ENCODE results near the gene FRS3. TPM values are rescaled to one million over a fixed set of nuclear protein-coding genes. Genes with fewer than 3 reads are reported as not detected.
A peak's percentile ranks its signal among the peaks of the same experiment; 100 is the strongest.

Gene FRS3
- total and polyA plus RNA-seq, 9 of the 15 experiments (the other 6 are each of a cell fraction or from before 2014, with no cell fraction given), result 0.03 to 3.7 (median 1.6) TPM

DNA sequence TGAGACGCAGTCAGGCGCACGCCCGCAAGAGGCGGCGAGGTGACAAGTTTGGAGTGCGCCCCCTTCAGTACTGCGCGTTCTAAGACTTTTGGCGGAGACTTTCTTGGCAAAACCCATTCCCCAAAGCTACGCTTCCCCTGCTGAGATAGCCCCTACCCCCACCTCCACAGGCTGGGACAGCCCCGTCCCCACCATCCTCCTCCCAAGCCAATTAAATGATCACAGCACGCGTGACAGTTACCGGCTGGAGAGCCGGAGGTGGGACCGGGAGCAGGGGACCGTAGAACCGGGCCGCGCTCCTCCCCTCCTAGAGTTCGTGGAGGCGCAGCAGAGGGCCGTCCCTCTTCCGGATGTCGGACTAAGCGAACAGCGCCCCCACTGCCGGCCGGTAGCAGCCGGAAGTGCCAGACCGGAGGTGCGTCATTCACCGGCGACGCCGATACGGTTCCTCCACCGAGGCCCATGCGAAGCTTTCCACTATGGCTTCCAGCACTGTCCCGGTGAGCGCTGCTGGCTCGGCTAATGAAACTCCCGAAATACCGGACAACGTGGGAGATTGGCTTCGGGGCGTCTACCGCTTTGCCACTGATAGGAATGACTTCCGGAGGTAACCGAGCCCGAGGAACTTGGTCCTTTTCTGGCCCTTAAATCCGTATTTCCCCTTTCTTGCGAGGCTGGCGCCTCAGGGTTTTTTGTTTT lies 7.7 kb upstream of the FRS3 start, which contains the start of gene TOMM6 (continued):
- TF ChIP-seq ARNT (IDR thresholded peaks at IDR 0.05) (peak; percentile 50 to 75; a peak in 2 of 4 replicates), NFRKB (IDR thresholded peaks at IDR 0.05; ENCODE audit: low read depth) (peak; percentile 99), PHF8 (IDR thresholded peaks at IDR 0.05; ENCODE audit: borderline replicate concordance, low read length) (peak; percentile 95), SUPT5H (IDR thresholded peaks at IDR 0.05) (peak; percentile 96), HIVEP1 (CRISPR knock-in tag; IDR thresholded peaks at IDR 0.05) (no peak), ZBTB7A (IDR thresholded peaks at IDR 0.05; ENCODE audit: borderline replicate concordance, control insufficient read depth, low read depth, low read length) (peak; percentile 67; the same call in 1 of the 2 replicates), ZNF217 (CRISPR knock-in tag; IDR thresholded peaks at IDR 0.05) (no peak), EP400 (IDR thresholded peaks at IDR 0.05) (peak; percentile 97), ZSCAN29 (IDR thresholded peaks at IDR 0.05) (peak; percentile 36), ZNF121 (CRISPR knock-in tag; conservative IDR thresholded peaks at IDR 0.05) (no peak), MIER1 (IDR thresholded peaks at IDR 0.05; ENCODE audit: low read depth) (no peak), NFE2 (IDR thresholded peaks at IDR 0.05; ENCODE audit: low read depth) (no peak), MYBL2 (IDR thresholded peaks at IDR 0.05; ENCODE audit: low read depth) (no peak), MYBL2 (CRISPR knock-in tag; IDR thresholded peaks at IDR 0.05; ENCODE audit: borderline replicate concordance) (no peak)
- TF ChIP-seq, protein P1, sequence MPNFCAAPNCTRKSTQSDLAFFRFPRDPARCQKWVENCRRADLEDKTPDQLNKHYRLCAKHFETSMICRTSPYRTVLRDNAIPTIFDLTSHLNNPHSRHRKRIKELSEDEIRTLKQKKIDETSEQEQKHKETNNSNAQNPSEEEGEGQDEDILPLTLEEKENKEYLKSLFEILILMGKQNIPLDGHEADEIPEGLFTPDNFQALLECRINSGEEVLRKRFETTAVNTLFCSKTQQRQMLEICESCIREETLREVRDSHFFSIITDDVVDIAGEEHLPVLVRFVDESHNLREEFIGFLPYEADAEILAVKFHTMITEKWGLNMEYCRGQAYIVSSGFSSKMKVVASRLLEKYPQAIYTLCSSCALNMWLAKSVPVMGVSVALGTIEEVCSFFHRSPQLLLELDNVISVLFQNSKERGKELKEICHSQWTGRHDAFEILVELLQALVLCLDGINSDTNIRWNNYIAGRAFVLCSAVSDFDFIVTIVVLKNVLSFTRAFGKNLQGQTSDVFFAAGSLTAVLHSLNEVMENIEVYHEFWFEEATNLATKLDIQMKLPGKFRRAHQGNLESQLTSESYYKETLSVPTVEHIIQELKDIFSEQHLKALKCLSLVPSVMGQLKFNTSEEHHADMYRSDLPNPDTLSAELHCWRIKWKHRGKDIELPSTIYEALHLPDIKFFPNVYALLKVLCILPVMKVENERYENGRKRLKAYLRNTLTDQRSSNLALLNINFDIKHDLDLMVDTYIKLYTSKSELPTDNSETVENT (CRISPR knock-in tag; IDR thresholded peaks at IDR 0.05), result peak; percentile 89
- TF ChIP-seq, protein P2, sequence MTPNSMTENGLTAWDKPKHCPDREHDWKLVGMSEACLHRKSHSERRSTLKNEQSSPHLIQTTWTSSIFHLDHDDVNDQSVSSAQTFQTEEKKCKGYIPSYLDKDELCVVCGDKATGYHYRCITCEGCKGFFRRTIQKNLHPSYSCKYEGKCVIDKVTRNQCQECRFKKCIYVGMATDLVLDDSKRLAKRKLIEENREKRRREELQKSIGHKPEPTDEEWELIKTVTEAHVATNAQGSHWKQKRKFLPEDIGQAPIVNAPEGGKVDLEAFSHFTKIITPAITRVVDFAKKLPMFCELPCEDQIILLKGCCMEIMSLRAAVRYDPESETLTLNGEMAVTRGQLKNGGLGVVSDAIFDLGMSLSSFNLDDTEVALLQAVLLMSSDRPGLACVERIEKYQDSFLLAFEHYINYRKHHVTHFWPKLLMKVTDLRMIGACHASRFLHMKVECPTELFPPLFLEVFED (CRISPR knock-in tag; conservative IDR thresholded peaks at IDR 0.05), result no peak
- TF ChIP-seq, protein P3, sequence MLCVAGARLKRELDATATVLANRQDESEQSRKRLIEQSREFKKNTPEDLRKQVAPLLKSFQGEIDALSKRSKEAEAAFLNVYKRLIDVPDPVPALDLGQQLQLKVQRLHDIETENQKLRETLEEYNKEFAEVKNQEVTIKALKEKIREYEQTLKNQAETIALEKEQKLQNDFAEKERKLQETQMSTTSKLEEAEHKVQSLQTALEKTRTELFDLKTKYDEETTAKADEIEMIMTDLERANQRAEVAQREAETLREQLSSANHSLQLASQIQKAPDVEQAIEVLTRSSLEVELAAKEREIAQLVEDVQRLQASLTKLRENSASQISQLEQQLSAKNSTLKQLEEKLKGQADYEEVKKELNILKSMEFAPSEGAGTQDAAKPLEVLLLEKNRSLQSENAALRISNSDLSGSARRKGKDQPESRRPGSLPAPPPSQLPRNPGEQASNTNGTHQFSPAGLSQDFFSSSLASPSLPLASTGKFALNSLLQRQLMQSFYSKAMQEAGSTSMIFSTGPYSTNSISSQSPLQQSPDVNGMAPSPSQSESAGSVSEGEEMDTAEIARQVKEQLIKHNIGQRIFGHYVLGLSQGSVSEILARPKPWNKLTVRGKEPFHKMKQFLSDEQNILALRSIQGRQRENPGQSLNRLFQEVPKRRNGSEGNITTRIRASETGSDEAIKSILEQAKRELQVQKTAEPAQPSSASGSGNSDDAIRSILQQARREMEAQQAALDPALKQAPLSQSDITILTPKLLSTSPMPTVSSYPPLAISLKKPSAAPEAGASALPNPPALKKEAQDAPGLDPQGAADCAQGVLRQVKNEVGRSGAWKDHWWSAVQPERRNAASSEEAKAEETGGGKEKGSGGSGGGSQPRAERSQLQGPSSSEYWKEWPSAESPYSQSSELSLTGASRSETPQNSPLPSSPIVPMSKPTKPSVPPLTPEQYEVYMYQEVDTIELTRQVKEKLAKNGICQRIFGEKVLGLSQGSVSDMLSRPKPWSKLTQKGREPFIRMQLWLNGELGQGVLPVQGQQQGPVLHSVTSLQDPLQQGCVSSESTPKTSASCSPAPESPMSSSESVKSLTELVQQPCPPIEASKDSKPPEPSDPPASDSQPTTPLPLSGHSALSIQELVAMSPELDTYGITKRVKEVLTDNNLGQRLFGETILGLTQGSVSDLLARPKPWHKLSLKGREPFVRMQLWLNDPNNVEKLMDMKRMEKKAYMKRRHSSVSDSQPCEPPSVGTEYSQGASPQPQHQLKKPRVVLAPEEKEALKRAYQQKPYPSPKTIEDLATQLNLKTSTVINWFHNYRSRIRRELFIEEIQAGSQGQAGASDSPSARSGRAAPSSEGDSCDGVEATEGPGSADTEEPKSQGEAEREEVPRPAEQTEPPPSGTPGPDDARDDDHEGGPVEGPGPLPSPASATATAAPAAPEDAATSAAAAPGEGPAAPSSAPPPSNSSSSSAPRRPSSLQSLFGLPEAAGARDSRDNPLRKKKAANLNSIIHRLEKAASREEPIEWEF (CRISPR knock-in tag; IDR thresholded peaks at IDR 0.05), result no peak
- TF ChIP-seq, protein P4, sequence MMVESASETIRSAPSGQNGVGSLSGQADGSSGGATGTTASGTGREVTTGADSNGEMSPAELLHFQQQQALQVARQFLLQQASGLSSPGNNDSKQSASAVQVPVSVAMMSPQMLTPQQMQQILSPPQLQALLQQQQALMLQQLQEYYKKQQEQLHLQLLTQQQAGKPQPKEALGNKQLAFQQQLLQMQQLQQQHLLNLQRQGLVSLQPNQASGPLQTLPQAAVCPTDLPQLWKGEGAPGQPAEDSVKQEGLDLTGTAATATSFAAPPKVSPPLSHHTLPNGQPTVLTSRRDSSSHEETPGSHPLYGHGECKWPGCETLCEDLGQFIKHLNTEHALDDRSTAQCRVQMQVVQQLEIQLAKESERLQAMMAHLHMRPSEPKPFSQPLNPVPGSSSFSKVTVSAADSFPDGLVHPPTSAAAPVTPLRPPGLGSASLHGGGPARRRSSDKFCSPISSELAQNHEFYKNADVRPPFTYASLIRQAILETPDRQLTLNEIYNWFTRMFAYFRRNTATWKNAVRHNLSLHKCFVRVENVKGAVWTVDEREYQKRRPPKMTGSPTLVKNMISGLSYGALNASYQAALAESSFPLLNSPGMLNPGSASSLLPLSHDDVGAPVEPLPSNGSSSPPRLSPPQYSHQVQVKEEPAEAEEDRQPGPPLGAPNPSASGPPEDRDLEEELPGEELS (CRISPR knock-in tag; IDR thresholded peaks at IDR 0.05; ENCODE audit: borderline replicate concordance), result 0 out of 2 replicates have a peak, but pooled peaks have one; percentile 61

Data from K562 (cell line).